Measurements from ENCODE around the gene NEK9. TPM values are rescaled to one million over a fixed set of nuclear protein-coding genes. Genes with fewer than 3 reads are reported as not detected.

The NEK9 gene
- total RNA-seq, 6 donors from 2014 or later, result 37.5 to 96.4 (median 78.9) TPM

DNA sequence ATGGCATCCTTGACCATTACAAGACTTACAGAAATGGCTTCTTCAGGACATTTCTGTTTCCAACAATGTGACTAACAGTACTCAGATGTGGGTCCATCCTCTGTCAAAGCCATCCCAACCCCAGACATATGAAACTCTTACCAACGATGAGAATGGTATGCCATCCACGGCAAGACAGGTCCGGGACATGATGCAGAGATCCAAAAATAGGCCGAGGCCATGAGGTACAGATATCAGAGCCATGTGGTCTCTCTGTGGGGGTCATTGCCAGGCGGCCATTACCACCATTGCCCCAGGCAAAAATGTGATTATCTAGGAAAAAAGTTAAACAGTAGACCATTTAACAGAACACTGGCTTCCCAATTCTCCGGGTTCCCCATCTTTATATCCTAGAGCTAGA lies 29.9 kb downstream of the NEK9 start:
- Histone ChIP-seq H3K9me3 (no peaks in the 10 kb centered on the region), H3K27ac (no peak overlapping the region), H3K4me1 (no peaks in the 10 kb centered on the region), H3K36me3 (peaks cover 27 to 98% (median 73%) of the 10 kb centered on the region in 4 donors), H3K27me3 (no peaks in the 10 kb centered on the region), H3K4me3 (no peak overlapping the region)
- ATAC-seq (ENCODE audit: low FRiP score in 2 of 2) (no peak), DNase-seq (no peak)
- WGBS, 2 donors, result 95 to 96% methylated on average over 6 of the region's 6 CpGs
- TF ChIP-seq EP300 (IDR thresholded peaks at IDR 0.05) (no peak), POLR2AphosphoS5 (IDR thresholded peaks at IDR 0.05) (no peak), POLR2A (IDR thresholded peaks at IDR 0.05) (no peak)
- TF ChIP-seq, protein P1, sequence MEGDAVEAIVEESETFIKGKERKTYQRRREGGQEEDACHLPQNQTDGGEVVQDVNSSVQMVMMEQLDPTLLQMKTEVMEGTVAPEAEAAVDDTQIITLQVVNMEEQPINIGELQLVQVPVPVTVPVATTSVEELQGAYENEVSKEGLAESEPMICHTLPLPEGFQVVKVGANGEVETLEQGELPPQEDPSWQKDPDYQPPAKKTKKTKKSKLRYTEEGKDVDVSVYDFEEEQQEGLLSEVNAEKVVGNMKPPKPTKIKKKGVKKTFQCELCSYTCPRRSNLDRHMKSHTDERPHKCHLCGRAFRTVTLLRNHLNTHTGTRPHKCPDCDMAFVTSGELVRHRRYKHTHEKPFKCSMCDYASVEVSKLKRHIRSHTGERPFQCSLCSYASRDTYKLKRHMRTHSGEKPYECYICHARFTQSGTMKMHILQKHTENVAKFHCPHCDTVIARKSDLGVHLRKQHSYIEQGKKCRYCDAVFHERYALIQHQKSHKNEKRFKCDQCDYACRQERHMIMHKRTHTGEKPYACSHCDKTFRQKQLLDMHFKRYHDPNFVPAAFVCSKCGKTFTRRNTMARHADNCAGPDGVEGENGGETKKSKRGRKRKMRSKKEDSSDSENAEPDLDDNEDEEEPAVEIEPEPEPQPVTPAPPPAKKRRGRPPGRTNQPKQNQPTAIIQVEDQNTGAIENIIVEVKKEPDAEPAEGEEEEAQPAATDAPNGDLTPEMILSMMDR (IDR thresholded peaks at IDR 0.05), result no peak

DNA sequence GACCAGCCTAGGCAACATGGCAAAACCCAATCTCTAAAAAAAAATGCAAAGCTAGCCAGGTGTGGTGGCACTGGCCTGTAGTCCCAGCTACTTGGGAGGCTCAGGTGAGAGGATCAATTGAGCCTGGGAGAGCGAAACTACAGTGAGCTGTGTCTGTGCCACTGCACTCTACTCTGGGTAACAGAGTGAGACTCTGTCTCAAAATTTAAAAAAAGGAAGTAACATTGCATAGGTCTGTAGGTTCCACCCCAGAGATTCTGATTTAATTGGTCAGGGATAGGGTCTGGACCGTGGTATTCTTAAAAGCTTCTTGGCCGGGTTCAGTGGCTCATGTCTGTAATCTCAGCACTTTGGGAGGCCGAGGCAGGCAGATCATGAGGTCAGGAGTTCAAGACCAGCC lies 31.2 kb downstream of the NEK9 start:
- TF ChIP-seq POLR2A (IDR thresholded peaks at IDR 0.05), result no peak
- no peak for ATAC-seq (ENCODE audit: low FRiP score in 2 of 2)
- WGBS, 2 donors, result 93 to 97% methylated on average over 4 of the region's 4 CpGs
- Histone ChIP-seq H3K36me3 (peaks cover 36 to 99% (median 72%) of the 10 kb centered on the region in 4 donors), H3K27ac (no peak overlapping the region), H3K4me3 (no peak overlapping the region), H3K27me3 (no peaks in the 10 kb centered on the region), H3K9me3 (no peaks in the 10 kb centered on the region), H3K4me1 (no peaks in the 10 kb centered on the region)
- DNase-seq, result no peak

DNA sequence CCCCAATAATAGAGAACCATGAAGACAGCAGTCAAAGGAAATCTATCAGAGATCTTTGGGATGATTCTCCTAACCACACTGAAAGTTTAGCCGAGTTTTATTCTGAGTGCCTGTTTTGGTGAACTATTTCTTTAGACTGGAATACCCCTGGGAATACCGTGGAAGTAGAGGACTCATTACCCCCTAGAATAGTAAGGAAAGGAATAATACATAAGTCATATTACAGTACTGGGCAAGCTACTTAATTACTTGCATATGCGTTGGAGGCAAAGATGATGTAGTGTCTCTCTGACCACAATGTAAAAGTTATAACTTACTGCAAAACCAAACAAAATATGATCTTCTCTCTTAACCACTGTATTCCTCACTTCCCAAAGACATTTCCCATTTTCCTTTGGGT lies 32.0 kb downstream of the NEK9 start:
- WGBS, 2 donors, result 95 to 99% methylated on average over 3 of the region's 3 CpGs
- no peak overlapping the region for H3K4me3 ChIP-seq
- no peak overlapping the region for H3K27ac ChIP-seq
- DNase-seq (no peak), ATAC-seq (ENCODE audit: low FRiP score in 2 of 2) (no peak)
- H3K36me3 ChIP-seq, result peaks cover 40 to 99% (median 68%) of the 10 kb centered on the region in 4 donors
- TF ChIP-seq POLR2AphosphoS5 (IDR thresholded peaks at IDR 0.05) (no peak), POLR2A (IDR thresholded peaks at IDR 0.05) (no peak), EP300 (IDR thresholded peaks at IDR 0.05) (no peak)
- TF ChIP-seq, protein P1 (IDR thresholded peaks at IDR 0.05), result no peak
- H3K4me1 ChIP-seq, result no peaks in the 10 kb centered on the region
- H3K9me3 ChIP-seq, result no peaks in the 10 kb centered on the region
- no peaks in the 10 kb centered on the region for H3K27me3 ChIP-seq

DNA sequence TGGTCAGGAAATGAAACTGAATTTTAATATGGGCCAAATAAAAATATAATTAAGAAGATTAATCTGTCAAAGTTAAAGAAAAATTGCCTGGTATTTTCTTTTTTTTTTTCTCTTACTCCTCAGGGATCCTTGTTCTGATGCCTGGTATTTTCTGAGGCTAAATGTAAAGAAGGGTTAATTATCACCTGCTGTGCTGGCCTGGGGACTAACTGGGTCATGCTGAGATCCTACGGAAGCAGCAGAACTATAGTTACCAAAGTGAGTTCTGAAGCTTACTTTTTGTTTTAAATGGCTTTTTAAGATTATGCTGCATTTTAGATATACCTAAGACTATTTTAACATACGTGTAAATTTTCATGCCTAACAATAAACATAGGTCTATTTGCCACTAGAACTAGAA lies 34.1 kb downstream of the NEK9 start:
- Histone ChIP-seq H3K4me3 (no peak overlapping the region), H3K4me1 (no peaks in the 10 kb centered on the region), H3K27ac (no peak overlapping the region), H3K9me3 (no peaks in the 10 kb centered on the region), H3K36me3 (peaks cover 41 to 97% (median 60%) of the 10 kb centered on the region in 4 donors), H3K27me3 (no peaks in the 10 kb centered on the region)
- ATAC-seq (ENCODE audit: low FRiP score in 2 of 2) (no peak), DNase-seq (no peak)
- TF ChIP-seq POLR2AphosphoS5 (IDR thresholded peaks at IDR 0.05), result no peak
- TF ChIP-seq POLR2A (IDR thresholded peaks at IDR 0.05), result no peak
- TF ChIP-seq EP300 (IDR thresholded peaks at IDR 0.05), result no peak
- TF ChIP-seq, protein P1 (IDR thresholded peaks at IDR 0.05), result no peak
- WGBS, 2 donors, result 85 to 90% methylated on average over 2 of the region's 2 CpGs

DNA sequence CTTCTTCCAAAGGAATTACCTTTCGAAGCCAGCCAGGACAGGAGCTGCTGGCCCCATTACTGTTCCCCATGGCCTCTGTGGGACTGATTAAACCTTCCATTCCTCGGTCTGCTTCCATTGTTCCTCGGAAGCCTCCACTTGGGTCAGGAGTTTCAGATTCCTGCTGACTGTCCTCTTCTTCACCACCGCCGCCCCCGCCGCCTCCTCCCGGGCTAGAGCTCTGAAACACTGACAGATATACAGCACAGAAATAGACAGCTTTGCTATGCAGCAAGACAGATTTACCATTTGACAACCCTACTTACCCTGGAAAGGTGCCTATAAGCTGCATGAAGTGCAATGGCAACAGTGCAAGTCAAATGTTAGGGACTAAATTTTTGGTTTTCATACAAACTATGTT lies 35.6 kb downstream of the NEK9 start:
- TF ChIP-seq EP300 (IDR thresholded peaks at IDR 0.05) (no peak), POLR2AphosphoS5 (IDR thresholded peaks at IDR 0.05) (no peak), POLR2A (IDR thresholded peaks at IDR 0.05) (no peak)
- TF ChIP-seq, protein P1 (IDR thresholded peaks at IDR 0.05), result no peak
- peaks cover 49 to 97% (median 64%) of the 10 kb centered on the region in 4 donors for H3K36me3 ChIP-seq
- peak in 1 of 2 donors; percentile 66 for DNase-seq
- WGBS, 2 donors, result 94 to 95% methylated on average over 8 of the region's 8 CpGs
- no peak overlapping the region for H3K27ac ChIP-seq
- H3K4me1 ChIP-seq, result no peaks in the 10 kb centered on the region
- no peaks in the 10 kb centered on the region for H3K27me3 ChIP-seq
- no peak overlapping the region for H3K4me3 ChIP-seq
- H3K9me3 ChIP-seq, result no peaks in the 10 kb centered on the region
- ATAC-seq (ENCODE audit: low FRiP score in 2 of 2), result no peak

All from upper lobe of left lung (tissue), 6 donors.